ENCODE measurements around the gene PDHX.
"Not testable (repeated sequence)": the region's sequence is repeated elsewhere in the genome, so short reads cannot be mapped to it uniquely, and the experiment has no call there.

PDHX gene

DNA sequence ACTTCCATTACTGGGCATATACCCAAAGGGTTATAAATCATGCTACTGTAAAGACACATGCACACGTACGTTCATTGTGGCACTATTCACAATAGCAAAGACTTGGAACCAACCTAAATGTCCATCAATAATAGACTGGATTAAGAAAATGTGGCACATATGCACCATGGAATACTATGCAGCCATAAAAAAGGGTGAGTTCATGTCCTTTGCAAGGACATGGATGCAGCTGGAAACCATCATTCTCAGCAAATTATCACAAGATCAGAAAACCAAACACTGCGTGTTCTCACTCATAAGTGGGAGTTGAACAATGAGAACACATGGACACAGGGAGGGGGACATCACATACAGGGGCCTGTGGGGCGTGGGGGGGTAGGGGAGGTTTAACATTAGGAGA lies 111.6 kb downstream of the PDHX start:
- DNase-seq: not testable (repeated sequence)

DNA sequence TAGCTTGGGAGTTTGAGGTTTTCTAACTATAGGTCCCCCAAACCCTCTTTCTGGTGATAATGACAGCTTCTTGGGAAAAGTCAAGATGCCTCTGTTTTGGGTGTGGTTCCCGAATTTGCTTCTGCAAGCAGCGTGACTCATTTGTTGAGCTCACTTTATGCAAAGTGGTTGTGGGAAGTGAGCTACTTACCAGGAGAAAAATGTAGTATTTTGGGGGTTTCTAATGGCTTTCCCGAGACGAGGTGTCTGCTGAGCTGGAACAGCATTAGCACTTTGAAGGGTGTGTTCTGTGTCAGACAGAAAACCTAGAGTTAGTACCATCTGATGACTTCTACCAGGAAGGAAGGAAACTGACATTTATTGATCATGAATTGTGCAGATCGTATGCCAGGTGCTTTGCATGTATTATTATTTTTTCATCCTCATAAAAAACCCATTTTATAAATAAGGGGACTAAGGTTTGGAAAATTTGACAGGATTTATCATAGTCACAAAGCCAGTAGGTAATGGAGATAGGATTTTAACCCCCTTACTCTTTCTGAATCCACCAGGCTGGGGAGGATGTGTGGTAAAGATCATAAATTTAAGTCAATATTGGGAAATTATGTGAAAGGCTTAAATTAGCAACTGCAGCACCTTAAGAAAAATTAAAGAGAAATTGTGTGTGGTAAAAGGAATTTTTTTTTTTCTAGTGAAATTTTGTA lies 113.7 kb downstream of the PDHX start:
- DNase-seq: no peak

DNA sequence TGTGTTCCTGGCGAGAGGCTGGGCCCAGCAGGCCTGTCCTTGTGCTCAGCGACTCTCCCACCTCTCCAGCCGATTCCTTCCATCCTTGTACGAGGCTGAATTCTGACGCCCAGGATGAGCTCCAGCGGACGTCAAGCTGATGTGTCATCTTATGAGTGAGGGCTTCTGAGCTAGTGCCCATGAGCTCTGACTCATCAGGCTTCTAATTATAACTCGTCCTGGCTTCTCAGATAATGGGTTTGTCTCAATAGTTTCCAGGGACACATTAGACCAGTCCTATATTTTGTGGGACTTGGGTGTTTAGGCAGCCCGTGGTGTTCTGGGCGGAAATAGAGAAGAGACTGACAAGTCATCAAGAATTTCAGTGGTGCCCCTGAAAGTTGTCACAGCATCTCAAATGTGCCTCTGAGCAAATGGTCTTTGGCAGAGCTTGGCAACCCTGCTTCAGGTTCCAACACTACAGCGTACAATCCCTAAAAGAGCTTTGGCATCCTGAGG lies 114.3 kb downstream of the PDHX start:
- DNase-seq: no peak

DNA sequence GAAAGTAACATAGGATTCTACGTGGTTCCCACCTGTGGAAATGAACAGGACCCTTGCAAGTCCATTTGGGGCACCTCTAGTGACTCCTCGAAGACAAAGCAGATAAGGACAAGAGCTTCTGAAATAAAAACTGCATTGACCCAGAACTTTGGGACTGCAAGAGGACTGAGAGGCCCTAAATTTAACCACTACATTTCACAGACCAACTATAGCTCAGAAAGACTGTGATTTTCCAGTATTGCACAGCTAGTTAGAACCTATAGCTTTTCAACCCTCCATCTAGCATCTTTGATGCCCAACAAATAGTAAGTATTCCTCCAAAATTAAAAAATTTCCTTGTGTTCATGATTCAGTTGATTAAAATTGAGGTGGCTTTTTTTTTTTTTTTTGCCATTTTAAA lies 114.9 kb downstream of the PDHX start:
- DNase-seq: no peak

DNA sequence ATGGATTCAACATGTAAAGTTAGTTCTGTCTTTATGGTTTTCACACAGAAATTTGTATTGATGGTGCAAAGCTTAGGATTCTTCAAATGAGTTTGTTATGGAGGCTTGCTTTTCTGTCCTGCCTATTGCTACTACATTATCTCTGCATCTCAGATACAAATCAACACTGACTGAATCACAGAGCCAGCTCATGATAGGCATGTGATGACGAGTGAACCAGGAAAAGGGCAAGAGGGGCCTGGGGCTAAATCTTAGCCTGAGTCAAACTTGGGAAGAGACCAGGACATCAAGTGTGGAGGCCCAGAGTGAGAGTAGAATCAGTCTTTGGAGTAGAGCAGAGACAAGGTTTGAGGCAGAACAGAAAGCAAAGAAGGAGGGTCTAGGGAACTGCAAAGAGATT lies 115.4 kb downstream of the PDHX start:
- no peak for DNase-seq

DNA sequence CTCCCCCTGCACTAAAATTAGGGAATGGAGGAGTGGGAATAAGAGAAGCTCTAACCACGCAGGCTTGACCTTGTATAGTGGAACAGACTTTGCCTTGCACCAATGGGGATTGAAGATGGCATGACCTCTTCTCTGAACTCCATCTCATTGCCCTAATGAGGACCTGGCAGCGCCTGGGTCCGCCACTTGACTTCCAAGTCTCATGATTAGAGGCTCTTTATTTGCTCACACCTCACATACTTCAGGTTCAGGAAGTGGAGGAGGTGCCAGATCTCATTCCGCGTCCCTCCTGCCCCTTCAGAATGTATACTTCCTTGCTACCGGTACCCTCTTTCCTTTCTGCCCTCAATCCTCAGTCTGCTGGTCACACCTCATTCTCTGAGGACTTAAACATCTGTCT lies 116.6 kb downstream of the PDHX start:
- DNase-seq: no peak

DNA sequence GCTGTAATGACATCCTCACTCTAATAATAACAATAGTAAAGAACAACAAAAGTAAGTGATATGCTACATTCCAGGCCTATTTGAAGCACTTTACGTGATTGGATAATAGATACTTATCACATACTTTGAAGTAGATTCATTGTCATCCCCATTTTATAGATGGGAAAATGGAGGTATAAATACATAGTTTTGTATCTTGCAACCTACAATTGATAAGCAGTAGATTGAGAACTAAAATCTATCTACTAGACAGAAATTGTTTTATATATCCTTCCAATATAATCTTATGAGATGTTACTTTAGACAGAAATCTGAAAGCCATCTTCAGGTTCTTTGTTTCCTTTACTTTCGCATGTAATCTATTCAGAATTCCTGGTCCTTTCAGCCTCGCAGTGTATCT lies 118.0 kb downstream of the PDHX start:
- no peak for DNase-seq

DNA sequence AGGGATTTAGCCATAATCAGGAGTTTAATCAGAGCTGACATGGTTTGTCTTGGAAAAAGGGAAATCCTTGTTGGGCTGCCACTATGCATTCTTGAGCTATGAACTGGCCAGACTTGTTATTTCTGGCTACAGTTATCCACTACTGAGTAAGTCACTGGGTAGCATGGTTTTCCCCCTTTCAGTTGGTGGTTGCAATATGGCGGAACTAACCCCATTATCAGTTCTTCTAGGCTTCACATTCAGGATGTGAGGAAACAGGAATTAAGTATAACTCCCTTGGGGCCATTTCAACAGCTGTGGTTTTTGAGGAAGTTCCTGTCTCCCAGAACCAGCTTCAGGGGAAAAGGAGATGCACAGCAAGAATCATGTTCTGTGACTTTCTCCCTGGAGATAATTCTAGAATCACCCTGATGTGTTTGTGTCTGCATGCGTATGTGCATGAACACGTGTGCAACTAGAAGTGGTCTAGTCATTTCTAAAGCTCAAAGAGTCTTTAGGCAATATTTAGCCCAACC lies 119.5 kb downstream of the PDHX start:
- DNase-seq: no peak

DNA sequence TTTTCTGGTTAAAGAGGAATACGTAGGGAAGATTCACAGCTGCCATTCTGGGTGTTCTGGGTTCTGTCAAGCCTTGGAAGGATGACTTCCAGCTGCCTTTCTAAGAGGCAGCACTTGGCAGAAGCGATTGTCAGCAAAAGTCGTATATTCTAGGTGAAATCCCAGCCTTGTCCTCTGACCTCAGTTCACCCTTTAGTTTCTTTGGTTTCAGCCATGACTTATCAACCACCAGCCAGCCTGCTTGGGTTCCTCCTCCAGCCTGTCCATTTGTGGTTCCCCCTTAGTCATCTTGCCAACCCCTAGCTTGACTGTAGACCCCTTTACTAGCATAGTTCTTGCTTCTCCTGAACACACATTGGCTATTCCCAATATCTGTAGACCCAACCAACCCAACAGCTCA lies 120.2 kb downstream of the PDHX start:
- DNase-seq: no peak

DNA sequence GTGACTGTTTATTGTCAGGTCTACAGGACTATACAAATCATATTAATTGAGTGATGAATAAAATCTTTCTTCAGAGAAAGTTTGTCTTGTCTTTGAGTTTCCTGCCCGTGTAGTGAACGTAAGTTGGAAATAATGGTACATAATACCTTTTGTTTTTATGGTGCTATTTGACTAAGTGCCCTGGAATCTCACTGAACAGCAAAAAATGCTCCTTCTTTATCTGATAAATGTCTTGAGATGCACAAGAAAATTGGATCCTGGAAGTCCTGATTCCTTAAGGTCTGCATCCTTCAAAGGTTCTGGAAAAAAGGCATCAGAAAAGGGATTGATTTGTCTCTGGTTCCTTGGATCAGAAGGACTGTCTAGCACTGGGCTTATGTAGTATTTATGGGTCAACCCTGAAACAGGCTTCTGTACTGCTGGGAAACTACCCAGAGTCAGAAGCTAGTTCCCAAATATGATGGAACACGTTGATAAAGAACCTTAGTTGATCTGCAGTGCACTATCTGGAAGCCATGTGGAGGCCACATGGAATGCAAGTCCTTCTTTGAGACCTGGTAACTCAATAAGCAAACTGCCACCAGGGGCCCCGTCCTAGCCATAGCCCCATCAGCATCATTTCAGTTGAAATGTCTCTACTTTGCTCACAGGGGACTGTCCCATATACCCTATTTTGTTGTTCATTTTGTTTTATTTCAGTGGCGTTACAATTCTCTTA lies 122.0 kb downstream of the PDHX start:
- DNase-seq: no peak

DNA sequence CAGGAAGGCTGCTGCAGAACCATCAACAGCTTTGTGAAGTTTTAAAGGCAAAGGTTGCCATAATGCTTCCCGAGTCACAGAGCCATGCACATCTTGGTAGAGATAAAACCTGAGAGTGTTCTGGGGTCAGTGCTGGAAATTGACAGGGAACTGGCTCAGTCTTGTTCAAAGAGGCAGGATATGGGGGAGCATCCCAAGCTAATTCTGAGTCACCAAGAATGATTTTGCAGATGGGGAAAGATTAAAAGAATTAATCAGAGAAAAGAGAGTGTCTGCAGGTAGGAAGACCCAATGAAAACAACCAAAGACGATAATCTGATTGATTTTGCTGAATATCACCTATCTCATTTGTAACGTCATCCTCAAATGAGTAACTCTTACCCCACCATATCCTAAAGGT lies 122.7 kb downstream of the PDHX start:
- no peak for DNase-seq

DNA sequence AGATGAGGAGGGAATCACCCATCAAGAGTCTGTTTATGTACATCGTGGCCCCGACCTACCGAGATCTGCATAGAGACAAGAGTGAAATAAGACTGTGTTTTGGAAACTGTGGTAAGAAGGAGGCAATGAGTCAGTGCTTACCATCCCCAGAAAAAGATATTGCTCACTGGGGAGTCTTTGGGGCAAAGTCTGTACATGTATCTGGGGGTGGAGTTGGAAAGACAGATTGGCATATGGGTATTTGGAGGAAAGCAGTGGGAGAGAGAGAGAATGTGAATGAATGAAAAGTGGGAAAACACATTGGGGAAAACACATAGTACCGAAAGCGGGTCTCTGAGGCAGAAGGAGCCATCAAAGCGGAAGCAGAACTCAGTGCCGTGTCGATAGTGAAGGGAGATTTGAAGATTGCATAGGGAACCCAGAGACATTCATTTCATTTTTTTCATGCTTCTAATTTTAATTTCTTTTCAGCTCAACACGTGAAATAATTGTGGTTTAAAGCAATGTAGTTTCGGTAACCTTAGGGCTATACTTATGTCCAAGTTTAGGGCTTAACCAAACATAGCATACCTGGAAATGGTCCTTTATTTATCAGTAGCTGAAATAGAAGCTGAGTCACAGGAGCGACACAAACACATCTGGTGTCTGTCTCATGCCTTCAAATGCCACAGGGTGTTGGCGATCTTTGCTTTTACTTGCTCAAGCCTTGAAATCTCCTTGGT lies 124.0 kb downstream of the PDHX start:
- DNase-seq: peak; percentile 52

DNA sequence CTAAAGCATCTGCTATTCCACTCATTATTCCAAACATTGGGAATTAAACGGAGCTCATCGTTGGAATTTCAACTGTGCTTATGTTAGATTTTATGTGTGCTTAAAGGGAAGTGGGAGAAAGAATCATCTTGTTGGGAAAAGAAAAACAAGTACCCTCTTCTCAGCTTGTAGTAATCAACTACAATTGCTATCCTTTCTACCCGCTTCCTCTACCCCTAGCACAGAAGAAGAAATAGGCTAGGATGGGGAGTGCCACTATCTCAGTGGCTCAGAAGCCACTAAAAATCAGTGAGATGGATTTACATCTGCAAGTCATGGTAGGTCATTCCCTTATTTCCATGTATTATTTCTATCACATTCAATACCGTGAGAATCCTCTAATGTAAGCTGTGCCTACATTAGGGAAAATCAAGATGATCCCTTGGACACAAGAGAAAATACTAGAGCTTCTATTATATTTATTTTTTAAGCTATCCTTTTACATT lies 124.7 kb downstream of the PDHX start:
- DNase-seq: no peak

DNA sequence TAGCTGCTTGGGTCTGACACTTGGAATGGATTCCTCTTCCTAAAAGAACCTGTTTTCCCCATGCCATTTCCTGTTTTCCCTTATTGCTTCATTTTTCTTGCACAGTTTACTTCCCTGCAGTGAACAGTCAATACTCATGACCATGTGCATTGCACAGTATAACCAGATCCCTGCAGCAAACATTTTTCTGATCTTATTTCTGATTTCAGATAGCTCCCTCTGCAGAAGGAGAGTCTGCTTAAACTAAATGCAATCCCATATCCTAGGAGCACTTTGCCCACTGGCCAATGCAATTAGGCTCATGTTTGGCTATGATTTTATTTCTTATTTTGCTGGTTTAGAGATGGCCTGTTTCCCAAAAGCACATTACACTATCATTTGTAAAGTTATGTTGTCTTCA lies 125.8 kb downstream of the PDHX start:
- no peak for DNase-seq

DNA sequence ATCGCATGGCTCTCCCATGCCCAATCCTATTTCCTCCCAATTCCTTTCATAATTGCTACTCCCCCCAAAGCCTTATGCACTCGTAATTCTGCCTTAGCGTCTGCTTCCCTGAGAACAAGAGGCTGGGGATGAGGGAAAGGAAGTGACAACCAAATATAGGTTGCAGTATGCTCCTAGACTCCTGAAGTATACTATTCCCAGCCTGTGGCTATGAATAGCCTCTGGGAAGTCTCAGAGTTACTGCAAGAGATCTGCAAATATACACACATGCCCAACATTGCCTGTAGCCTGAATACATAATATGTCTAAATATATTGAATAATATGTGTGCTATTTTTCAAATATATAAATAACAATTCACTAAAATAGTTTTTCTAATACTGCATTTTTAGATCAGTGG lies 126.5 kb downstream of the PDHX start:
- no peak for DNase-seq

DNA sequence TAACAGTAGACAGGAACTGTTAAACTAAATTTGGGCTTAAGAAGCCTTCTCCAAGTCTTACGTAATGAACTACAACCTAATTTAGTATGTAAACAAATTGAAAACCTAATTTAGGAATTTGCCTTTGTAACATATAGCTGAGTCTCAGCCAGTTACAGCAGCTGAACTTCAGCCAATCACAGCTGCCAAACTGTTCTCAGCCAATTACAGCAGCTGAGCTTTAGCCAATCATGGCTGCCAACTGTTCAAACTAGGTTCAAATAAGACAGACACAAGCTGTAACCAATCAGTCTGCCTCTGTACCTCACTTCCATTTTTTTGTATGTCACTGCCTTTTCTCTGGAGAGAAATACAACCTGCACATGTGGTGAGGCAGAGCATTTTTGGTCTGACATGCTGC lies 127.5 kb downstream of the PDHX start:
- DNase-seq: no peak

DNA sequence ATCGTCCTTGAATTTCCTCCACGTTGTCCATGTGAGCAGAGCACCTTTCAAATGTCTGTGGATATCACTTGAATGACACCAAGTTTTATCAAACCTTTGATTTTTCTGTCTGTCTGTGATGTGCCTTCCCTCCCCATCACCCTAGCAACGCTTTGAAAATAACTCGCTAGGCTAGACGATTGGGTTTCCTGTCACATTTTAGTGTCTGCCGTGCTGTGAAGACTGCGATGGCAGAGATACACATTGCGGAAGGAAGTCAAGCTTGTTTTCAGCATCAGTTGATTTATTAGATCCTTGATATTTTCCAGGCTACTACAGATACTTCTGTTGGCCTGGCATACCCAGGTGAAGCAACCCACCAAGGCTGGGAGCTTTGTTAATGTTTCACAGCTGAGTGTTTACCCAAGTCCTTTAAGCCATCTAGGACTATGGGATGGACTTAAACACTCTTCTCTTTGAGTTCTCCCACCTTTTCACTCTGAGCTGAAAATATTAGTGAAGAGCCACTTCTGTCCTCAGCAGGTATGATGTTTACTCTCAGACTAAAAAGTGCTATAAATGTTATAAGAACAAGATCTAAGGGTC lies 128.9 kb downstream of the PDHX start:
- peak; percentile 59 for DNase-seq

Measured in activated CD8-positive, alpha-beta memory T cell treated with anti-CD3 and anti-CD28 coated beads, Interleukin-2, amount 50 U/mL, for 4 hours (primary cell).